Right ventricle myocardium superior (tissue), 1 donor: Measurements from ENCODE around the gene CCDC158. TPM values are rescaled to one million over a fixed set of nuclear protein-coding genes. Genes with fewer than 3 reads are reported as not detected.
"Not testable (repeated sequence)": the region's sequence is repeated elsewhere in the genome, so short reads cannot be mapped to it uniquely, and the experiment has no call there.

Experiments
- ATAC-seq: fragments of 200-7000 bp; cut with Tn5 transposase; one replicate; pipeline ENCODE4 v1.9.1; 2020; ENCODE audit warnings: mild to moderate bottlenecking; ENCODE audit not compliant: poor library complexity
- DNase-seq: peaks from one replicate; pipeline ENCODE4 v3.0.0-alpha.2; 2020
- intact Hi-C: fragments of 100-400 bp; cut with DNase I; formaldehyde crosslinking; loops from one replicate; pipeline ENCODE4 v1.11.2; 2022
- total RNA-seq: library from RNA; stranded (reverse); fragmentation: NEBNext Ultra II Directional; extraction: Animal tissue kit (Norgen Biotek cat#: 25700); gene quantifications from one replicate; pipeline ENCODE4 v1.2.1, GENCODE V29; 2021
- donor health status: DM: no; HTN: yes; CAD: no; lungs with severe emphysema.

The CCDC158 gene
- total RNA-seq, 1 donor from 2014 or later = 0.22 TPM

DNA sequence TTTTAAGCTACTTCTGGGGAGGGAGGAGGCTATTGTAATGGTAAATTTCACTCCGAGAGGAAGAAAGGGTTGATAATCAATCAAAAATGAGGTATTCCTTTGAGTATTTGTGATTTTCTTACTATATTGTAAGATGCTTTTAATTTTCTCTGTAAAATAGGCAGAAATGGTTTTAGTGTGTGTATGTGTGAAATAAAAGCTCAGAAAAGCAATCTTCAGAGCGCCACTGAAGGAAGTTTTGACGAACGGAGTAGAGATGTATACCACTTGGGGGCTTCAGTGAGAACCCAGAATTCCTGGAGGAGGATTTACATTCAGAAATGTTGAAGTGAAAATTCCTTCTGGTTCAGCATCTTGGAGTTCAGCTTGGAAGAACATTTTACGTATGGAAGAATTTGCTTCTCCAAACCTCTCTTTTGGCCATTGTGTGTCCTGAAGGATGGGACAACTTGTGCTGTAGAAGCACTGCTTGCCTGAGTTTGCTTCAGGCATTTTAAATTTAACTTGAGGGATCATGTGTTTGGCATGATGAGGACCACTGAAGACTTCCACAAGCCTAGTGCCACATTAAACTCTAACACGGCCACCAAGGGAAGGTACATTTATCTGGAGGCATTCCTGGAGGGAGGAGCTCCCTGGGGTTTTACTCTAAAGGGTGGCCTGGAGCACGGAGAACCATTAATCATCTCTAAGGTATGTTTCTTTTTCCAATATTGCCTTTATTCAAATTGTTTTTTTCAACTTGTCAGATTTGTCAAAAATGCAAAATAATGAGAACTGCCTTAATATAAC, 14.8 kb upstream of the CCDC158 start:
- ATAC-seq (peak; percentile 20), DNase-seq (no peak)
- intact Hi-C loops = no loop called here

GRCh38 chr4:76434901-76435527, 14.1 kb upstream of the CCDC158 start, which contains the start of gene SHROOM3:
Gene SHROOM3 (plus strand): TSS chr4:76435229. CDS start chr4:76436053, 824 bp downstream.
- intact Hi-C loops = loop anchor here (5.0 kb wide), 1 partner anchor 67 kb away; no protein-coding TSS in a partner anchor
- no peak for DNase-seq
- ATAC-seq = peak; percentile 65

DNA sequence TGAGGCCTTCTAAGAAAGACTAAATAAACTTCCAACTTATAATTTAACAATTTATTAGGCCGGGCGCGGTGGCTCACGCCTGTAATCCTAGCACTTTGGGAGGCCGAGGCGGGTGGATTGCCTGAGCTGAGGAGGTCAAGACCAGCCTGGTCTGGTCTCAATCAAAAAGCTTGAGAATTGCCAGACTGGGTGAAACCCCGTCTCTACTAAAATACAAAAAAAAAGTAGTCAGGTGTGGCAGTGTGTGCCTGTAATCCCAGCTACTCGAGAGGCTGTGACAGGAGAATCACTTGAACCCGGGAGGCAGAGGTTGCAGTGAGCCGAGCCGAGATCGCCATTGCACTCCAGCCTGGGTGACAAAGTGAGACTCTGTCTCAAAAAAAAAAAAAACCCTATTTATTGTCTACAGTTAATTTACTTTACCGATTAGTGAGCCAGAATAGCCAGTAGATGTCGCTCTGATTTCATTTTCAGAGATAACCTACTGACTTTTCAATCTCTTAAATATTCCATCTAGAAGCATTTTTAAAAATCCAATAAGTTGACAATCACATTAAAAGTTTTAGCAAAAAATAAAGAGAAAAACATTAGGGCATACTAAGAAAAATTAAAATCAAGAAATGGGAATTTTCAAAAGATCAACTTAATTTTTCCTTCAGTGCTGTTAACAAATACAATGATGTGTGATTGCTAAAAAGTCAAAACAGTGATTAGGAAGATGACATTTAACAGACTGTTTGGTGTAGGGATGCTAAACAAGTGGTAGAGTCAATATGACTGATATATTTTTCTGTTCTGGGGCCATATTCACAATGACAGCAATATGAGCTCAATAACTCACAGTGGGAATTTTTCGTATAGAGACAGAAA, 9.8 kb upstream of the CCDC158 start:
- ATAC-seq (peak; percentile 53), DNase-seq (no peak)
- intact Hi-C loops = loop anchor here (5.0 kb wide), 1 partner anchor 72 kb away; no protein-coding TSS in a partner anchor

- ATAC-seq (no peak), DNase-seq (no peak)
- intact Hi-C loops = loop anchor here (5.0 kb wide), 1 partner anchor 73 kb away; no protein-coding TSS in a partner anchor
Measured at GRCh38 chr4:76429636-76430035, 8.7 kb upstream of the CCDC158 start.

GRCh38 chr4:76426272-76426671, 5.3 kb upstream of the CCDC158 start:
- ATAC-seq (no peak), DNase-seq (no peak)
- intact Hi-C loops = no loop called here

- DNase-seq, intact Hi-C loops, ATAC-seq: not testable (repeated sequence)
Measured at GRCh38 chr4:76423159-76423558, 2.2 kb upstream of the CCDC158 start.

DNA sequence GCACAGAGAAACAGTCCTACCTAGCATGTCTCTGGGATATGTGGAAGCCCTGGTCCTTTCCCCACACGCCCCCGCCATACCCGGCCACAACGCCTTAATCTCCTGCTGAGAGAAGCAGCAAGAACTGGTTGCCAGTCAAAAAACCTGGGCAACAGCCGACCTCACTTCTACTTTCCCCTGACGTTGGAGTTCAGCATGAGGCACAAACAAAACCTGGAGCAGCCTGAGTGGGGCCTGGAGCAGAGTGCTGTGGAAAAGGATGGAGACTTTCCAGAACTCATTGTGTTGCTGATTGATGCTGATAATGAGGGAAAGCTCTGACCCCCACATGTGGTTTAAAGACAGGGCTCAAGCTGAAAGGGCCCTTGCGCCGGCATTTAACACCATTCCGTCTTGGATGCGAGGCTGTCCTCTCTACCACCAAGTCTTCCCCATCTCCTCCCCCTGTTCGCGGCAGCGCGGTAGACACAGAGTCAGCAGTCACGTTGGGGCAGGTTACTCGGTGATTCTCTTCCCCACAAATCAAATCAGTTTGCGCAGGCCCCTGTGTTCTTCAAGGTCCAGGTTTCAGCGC, 666 bp downstream of the CCDC158 start:
- ATAC-seq (peak; percentile 30), DNase-seq (no peak)
- intact Hi-C loops = no loop called here

- no peak for ATAC-seq
- DNase-seq = no peak
- intact Hi-C loops = no loop called here
Measured at GRCh38 chr4:76410636-76411035, 10.3 kb downstream of the CCDC158 start.

DNA sequence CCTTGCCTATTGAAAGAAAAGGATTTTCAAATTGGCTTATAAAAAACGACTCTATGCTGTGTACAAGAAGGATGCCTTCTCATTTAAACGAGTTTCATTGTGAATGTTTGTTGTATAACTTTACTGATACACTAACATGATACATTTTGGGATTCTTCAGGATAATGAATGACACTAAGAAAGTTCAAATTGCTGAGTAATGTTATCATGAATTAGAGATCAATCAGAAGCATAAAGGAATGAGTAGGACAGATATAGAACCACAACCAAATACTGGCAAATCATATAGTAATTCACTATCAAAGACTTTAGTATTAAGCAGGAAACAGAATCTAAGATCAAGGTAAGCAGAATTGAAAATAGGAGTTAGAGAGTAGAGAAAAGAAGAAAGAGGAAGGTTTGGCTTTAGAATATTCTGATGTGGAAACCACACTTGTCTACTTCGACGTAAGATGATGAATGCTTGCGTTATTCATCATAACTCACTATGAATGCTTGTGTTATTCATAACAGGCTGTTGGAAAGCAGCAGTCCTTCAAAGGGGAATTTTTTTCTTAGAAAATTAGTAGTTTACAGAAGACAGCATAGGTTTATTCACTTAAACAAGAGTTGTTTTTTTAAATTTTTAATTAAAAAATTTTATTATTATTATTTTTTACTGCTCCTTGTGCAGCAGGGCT, 13.4 kb downstream of the CCDC158 start:
- no peak for DNase-seq

DNA sequence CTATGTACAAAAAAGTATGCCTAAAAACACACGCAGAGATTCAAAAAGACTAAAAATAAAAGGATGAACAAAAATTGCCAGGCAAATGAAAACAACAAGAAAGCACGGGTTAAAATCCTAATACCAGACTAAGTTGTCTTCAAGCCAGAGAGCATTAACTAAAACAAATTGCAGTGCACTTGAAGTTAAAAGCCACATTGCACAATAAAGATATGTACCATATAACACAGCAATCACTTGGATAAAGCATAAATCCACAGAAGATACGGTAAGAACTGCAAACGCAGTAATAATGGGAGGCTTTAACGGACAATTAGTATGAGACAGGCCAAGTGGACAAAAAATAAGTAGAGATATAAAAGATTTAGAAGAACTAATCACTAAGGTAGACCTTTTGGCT, 14.9 kb downstream of the CCDC158 start:
- intact Hi-C loops = no loop called here
- ATAC-seq (no peak), DNase-seq (no peak)

More for the DNA sequence above, 13.4 kb downstream of the CCDC158 start:
- ATAC-seq = no peak
- intact Hi-C loops = no loop called here

DNA sequence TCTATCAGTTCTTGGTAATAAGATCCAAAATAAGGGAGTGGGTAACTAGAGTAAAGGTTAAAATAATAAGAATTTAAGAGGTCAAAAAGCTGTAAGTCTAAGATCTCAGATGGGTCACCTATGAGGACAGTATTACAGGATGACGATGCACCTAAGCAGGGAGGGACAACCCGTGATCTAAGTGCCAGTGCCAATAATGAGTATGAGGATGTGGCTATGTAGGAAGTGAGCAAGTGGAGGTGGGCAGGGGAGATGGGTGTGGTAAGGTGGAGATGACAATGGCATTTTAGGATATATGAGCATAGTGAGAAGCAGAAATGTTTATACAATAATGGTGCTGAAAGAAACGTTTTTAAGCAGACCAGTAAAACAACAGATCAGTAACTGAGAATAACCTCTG, 19.3 kb downstream of the CCDC158 start:
- DNase-seq (no peak), ATAC-seq (no peak)
- intact Hi-C loops = no loop called here

DNA sequence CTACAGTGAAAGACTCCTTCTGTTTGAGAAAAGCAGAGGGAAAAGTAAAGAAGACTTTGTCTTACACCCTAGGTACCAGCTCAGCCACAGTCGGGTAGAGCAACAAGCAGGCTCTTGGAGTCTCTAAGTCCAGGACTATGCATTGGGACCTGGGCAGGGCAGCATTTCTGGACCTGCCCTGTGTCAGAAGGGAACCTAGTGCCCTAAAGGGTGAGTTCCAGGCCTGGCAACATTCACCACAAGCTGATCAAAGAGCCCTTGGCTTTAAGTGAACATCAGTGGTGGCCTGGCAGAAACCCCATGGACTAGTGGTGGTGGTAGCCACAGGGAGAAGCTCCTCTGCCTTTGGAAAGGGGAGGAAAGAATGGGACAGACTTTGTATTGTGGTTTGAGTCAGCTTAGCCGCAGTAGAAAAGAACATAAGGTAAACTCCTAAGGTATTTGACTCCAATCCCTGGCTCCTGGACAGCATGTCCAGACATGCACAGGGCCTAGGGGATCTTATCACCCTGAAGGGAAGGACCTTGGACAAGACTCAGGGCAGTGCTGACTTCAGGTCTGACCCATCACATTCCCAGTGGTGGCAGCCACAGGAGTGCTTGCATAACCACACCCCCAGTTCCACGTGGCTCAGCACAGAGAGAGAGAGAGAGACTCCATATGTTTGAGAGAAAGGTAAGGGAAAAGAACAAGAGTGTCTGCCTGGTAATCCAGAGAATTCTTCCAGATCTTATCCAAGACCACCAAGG, 32.6 kb downstream of the CCDC158 start:
- DNase-seq (no peak), ATAC-seq (no peak)
- intact Hi-C loops = no loop called here

GRCh38 chr4:76386566-76387305, 34.2 kb downstream of the CCDC158 start:
- intact Hi-C loops = no loop called here

GRCh38 chr4:76385974-76386373, 35.0 kb downstream of the CCDC158 start:
- intact Hi-C loops = no loop called here

More at GRCh38 chr4:76386566-76387305, 34.2 kb downstream of the CCDC158 start:
- DNase-seq (no peak), ATAC-seq (no peak)

DNA sequence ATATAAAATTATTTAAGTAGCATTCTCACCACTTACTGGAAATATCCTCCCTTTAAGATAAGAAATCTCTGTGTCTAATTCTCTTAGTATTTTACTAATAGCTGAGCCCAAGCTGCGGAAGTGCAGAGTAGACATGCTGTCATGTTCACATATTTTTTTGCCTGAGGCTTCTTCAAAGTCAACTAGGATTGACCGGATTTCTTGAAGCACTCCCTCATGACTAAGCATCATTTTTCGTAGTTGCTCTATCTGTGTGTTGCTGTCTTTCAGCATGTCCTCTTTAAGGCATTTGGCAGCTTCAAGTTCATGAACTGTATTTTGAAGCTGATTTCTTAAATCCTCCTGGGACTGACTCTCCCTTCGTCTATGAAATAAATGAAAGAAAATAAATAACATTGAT, 36.9 kb downstream of the CCDC158 start:
- ATAC-seq = no peak
- intact Hi-C loops = no loop called here
- no peak for DNase-seq

More at GRCh38 chr4:76385974-76386373, 35.0 kb downstream of the CCDC158 start:
- DNase-seq (no peak), ATAC-seq (no peak)

GRCh38 chr4:76383001-76383400, 37.9 kb downstream of the CCDC158 start:
- ATAC-seq (no peak), DNase-seq (no peak)
- intact Hi-C loops = no loop called here

DNA sequence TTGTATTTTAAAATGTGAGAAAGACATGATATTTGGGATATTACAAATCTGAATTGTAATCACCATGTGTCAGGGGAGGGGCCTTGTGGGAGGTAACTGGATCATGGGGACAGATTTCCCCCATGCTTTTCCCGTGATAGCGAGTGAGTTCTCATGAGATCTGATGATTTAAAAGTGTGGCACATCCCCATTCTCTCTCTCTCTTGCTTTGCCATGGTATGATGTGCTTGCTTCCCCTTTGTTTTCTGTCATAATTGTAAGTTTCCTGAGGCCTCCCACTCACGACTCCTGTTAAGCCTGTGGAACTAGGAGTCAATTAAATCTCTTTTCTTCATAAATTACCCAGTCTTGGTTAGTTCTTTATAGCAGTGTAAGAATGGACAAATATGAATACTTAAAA, 39.0 kb downstream of the CCDC158 start:
- DNase-seq (no peak), ATAC-seq (no peak)
- intact Hi-C loops = no loop called here
